Hematopoietic multipotent progenitor cell treated with erythropoietin and hydrocortisone succinate and interleukin-3 and kit ligand, for 8 days (in vitro differentiated cells): Measurements from ENCODE around the gene MCOLN2.

ENCODE experiments used
- DNase-seq: peaks from one replicate; pipeline ENCODE4 v3.0.0-alpha.2; 2015

The MCOLN2 gene

GRCh38 chr1:84982395-84982794 lies 14.5 kb downstream of the MCOLN2 start:
- DNase-seq = no peak

- DNase-seq = no peak
These were observed 21.9 kb downstream of the MCOLN2 start for GRCh38 chr1:84975035-84975434.

GRCh38 chr1:84973498-84974334 lies 23.2 kb downstream of the MCOLN2 start:
- DNase-seq = no peak

- no peak for DNase-seq
These were observed 24.4 kb downstream of the MCOLN2 start for GRCh38 chr1:84972377-84972987.

- DNase-seq = no peak
These were observed 25.0 kb downstream of the MCOLN2 start for GRCh38 chr1:84971957-84972356.

DNA sequence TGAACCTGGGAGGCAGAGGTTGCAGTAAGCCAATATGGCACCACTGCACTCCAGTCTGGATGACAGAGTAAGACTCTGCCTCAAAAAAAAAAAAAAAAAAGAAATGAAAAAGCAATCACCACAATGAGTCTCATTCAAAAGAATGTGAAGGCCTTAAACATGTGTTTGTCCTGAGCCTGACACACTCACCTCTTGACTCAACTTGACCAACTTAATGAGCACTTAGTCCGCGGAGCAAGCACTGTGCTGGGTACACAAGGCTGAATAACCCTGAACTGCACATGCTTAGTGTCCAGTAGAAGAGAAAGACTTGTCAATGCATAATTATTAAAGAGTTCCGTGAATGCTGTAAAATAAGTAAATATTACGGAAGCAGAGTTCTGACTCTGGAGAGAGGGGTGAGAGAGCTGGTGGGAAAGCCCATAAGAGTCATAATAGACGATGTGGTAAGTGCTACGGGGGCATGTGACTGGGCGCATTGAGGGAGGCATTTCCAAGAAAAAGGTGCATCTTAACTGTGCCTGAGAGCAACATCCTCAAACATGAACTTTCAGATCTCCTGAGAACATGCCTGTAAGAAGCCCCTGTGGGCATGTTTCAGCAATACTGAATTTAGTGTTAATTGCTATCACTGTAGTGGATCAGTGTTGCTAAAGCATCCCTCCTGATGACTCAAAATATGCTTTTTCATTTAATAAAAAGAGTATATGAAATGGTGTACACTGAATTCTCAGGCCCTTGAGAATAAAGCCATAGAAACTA lies 27.2 kb downstream of the MCOLN2 start:
- DNase-seq = no peak

- DNase-seq = no peak
These were observed 28.0 kb downstream of the MCOLN2 start for GRCh38 chr1:84968865-84969264.

DNA sequence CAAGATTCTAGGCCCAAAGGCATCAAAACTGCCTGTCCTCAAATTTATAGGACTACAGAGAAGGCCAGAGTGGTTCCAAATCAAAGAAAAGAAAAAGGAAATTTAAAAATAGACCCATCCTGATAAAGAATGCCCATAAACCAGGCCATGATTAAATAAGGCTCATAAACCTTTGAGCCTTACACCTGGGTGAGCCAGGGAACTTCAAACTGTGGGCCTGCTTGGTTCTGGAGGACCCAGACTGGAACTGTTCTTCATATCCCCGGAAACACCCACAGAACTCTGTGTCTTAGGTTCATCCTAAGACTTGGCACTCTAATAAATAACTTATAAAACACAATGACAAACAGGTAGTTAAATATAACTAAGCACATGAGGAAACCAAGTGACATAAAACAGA lies 28.8 kb downstream of the MCOLN2 start:
- DNase-seq = no peak

DNA sequence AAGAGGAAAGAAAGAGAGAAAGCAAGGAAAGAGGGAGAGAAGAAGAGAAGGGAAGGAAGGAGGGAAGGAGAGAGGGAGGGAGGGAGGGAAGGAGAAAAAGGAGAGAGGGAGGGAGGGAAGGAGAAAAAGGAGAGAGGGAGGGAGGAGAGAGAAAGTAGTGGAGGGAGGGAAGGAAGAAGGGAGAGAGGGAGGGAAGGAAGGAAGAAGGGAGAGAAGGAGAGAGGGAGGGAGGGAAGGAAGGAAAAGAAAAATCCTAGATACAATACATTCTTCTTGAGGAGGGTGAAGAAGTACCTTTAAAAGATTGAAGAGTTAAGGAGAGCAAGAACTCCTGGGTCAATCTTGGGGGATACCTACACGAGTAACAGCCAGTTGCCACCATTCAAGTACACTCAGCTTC lies 29.2 kb downstream of the MCOLN2 start:
- DNase-seq = no peak

DNA sequence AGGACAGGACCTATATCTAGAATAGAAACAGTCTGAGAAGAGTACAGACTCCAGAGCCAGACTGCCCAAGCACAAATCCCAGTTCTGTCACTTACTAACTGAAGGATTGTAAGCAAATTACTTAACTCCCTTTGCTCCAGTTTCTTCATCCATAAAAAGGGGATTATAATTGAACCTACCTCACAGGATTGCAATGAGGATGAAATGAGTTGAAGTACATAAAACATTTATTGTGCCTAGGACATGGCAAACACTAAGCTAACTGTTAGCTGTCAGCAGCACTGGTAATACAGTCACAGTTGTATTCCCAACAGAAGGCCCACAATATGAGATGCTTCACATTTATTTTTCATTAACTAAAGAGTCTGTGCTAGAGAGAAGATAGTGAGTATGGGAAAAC lies 33.9 kb downstream of the MCOLN2 start:
- no peak for DNase-seq

DNA sequence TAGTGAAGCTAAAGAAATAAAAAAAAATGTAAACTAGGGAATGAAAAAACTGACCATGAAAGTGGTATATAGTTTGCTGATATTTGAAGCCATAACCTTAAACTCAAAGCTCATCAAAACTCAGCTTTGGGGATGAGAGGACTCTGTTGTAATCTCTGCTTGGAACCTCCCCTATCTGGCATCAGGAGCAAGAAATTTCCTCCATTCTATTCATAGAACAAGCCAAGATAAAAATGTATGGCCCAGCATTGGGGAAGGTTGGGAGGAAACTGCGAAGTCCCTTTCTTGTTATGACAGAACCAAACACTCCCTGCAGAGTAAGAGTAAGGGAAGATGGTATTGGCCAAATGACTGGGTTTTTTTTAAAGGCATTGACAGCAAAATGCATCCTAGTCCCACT lies 35.6 kb downstream of the MCOLN2 start:
- DNase-seq = no peak

GRCh38 chr1:84960371-84960770 lies 36.5 kb downstream of the MCOLN2 start:
- no peak for DNase-seq

DNA sequence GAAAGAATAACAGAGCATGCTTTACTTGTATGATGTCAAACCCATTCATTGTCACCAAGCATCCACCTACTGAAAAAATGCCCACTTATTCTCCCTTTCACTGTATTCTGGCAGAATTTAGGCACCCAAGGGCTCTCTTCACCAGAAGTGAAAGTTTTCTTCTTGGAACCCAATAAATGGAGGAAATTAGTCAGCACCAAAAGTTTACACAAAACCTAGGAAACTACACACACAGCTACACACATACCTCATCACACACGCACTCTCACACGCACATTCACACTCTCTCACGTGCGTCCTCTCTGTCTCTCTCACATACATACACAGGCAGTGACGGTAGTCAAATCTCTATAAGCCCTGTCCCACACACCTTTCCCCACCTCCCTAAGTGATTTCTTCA lies 37.6 kb downstream of the MCOLN2 start:
- DNase-seq = no peak

DNA sequence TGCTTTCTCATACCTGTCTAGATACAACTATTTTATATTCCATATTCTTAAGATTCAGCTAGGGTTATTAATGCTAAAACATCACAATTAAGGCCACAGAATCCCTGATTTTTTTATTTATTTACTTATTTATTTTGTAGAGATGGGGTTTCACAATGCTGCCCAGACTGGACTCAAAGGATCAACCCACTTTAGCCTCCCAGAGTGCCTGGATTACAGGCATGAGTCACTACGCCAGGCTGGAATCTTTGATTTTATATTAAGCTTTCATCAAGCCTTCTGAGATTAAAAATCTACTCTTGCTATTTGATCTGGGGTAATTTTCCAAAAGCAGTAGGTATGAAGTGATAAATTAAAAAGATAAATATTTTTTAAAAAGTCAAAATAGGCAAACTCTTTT lies 38.9 kb downstream of the MCOLN2 start:
- no peak for DNase-seq

- no peak for DNase-seq
These were observed 40.3 kb downstream of the MCOLN2 start for GRCh38 chr1:84956655-84957054.

DNA sequence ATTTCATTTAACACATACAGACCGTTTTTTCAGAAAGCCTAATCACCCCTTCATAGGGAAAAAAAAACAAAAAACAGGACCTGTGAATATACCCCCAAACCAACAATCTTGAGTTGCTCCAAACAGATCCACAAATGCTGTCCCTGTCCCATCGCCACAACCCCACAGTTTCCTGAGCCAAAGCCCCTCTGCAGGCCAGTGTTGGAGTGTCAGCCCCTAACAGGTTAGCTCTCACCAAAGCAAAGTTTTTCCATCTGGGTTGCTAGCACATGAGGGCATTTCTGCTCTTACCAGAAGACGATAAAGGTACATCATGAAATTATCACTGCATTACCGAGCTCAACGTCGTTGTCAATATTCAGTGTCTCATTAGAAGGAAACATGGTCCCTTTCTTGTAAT lies 40.8 kb downstream of the MCOLN2 start:
- no peak for DNase-seq

GRCh38 chr1:84949664-84950063 lies 47.2 kb downstream of the MCOLN2 start:
- no peak for DNase-seq

- DNase-seq = no peak
These were observed 49.1 kb downstream of the MCOLN2 start for GRCh38 chr1:84947536-84948410.

GRCh38 chr1:84946631-84947030 lies 50.3 kb downstream of the MCOLN2 start:
- DNase-seq = no peak

GRCh38 chr1:84944767-84945486 lies 52.0 kb downstream of the MCOLN2 start:
- DNase-seq = peak; percentile 95

DNA sequence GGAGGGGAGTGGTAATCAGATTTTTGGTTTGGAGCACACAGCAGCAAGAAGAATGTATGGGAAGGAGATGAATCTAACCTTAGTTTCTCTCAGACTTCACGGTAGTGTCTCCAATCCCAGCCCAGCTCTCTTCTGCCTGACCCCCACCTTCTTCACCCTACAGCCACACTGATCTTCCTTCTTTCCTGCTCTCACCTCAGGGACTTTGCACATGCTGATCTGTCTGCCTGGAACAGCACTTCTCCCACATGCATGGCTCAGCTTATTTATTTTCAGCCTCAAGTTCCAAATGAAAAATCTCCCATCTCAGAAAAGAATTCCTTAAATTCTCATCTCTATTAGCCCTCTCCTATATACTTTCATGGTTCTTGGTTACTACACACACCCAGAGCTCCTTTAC lies 55.1 kb downstream of the MCOLN2 start:
- DNase-seq = no peak

DNA sequence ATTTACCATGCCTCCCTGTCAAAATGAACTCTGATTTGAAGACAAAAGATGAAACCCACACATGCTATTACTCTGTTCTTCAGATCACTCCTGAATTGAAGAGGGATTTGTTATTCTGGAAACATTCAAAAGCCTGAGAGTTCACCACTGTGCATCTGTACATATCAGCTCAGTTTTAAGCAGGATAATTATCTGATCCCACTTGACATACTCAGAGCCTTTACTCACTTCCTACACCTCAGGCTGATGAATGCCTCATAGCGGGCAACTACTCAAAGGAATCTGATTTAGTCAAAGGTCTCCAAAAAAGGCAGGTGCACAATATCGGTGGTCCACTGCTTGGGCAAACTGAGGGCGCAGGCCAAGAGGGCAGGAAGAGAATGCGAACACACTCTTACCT lies 56.4 kb downstream of the MCOLN2 start:
- no peak for DNase-seq
